Neural cell (in vitro differentiated cells): ENCODE results near the gene TMEM171. TPM values are rescaled to one million over a fixed set of nuclear protein-coding genes. Genes with fewer than 3 reads are reported as not detected.

Source experiments
- H2AFZ ChIP-seq: fragments of 200-600, 300-800 bp; sonication (generic), shearing (Covaris generic); 2 replicates; pipeline ENCODE4 v1.6.0; 2014; ENCODE audit warnings: low read depth, mild to moderate bottlenecking, antibody characterized with exemption, low read length, moderate library complexity
- H3F3A ChIP-seq: fragments of 200-600 bp; shearing (Covaris generic); 2 replicates; pipeline ENCODE4 v1.6.1; 2016; ENCODE audit warnings: mild to moderate bottlenecking, moderate library complexity, mixed read lengths, antibody characterized with exemption, low read length; ENCODE audit not compliant: insufficient read depth, poor library complexity, severe bottlenecking
- H3K27ac ChIP-seq: fragments of 200-600, 300-800 bp; sonication (generic), shearing (Covaris generic); 2 replicates; pipeline ENCODE4 v1.5.1; 2014; ENCODE audit warnings: mild to moderate bottlenecking, low read length, moderate library complexity
- H3K27me3 ChIP-seq: fragments of 300-800, 200-600 bp; sonication (generic), shearing (Covaris generic); 2 replicates; pipeline ENCODE4 v1.6.0; 2014; ENCODE audit warnings: mild to moderate bottlenecking, low read depth, low read length, moderate library complexity; ENCODE audit not compliant: insufficient read depth
- H3K36me3 ChIP-seq: fragments of 300-800, 200-600 bp; sonication (generic), shearing (Covaris generic); 2 replicates; pipeline ENCODE4 v1.5.1; 2014; ENCODE audit warnings: mild to moderate bottlenecking, antibody characterized with exemption, low read length, moderate library complexity; ENCODE audit not compliant: insufficient read depth
- H3K4me2 ChIP-seq: fragments of 300-800, 200-600 bp; sonication (generic), shearing (Covaris generic); 2 replicates; pipeline ENCODE4 v1.6.0; 2014; ENCODE audit warnings: mild to moderate bottlenecking, low read length
- H3K4me3 ChIP-seq: fragments of 300-800, 200-600 bp; sonication (generic), shearing (Covaris generic); 2 replicates; pipeline ENCODE4 v1.5.1; 2014; ENCODE audit warnings: mild to moderate bottlenecking, low read length, moderate library complexity
- H3K79me2 ChIP-seq: fragments of 200-600 bp; shearing (Covaris generic); replicated peaks from 2 replicates; pipeline ENCODE4 v1.6.0; 2014; ENCODE audit warnings: mild to moderate bottlenecking, low read length, moderate library complexity; ENCODE audit not compliant: insufficient read depth
- H3K9ac ChIP-seq: fragments of 300-800, 200-600 bp; sonication (generic), shearing (Covaris generic); 2 replicates; pipeline ENCODE4 v1.6.1; 2016; ENCODE audit warnings: mild to moderate bottlenecking, low read length, mixed read lengths
- H3K9me2 ChIP-seq: fragments of 200-600 bp; shearing (Covaris generic); 2 replicates; pipeline ENCODE4 v1.6.1; 2016; ENCODE audit warnings: mild to moderate bottlenecking, low read length, mixed read lengths; ENCODE audit not compliant: insufficient read depth
- H3K9me3 ChIP-seq: fragments of 200-600, 300-800 bp; sonication (generic), shearing (Covaris generic); 2 replicates; pipeline ENCODE4 v1.6.1; 2016; ENCODE audit warnings: mild to moderate bottlenecking, mixed run types, low read length, moderate library complexity, mixed read lengths
- H4K20me1 ChIP-seq: fragments of 200-600 bp; shearing (Covaris generic); 2 replicates; pipeline ENCODE4 v1.6.1; 2016; ENCODE audit warnings: mild to moderate bottlenecking, mixed run types; ENCODE audit not compliant: insufficient read depth
- EP300 ChIP-seq: fragments of 450-650 bp; conservative IDR thresholded peaks from 2 replicates; pipeline ENCODE4 v1.6.1; 2014; ENCODE audit warnings: antibody characterized with exemption, mild to moderate bottlenecking, moderate library complexity; ENCODE audit not compliant: poor library complexity, severe bottlenecking
- EZH2 ChIP-seq: fragments of 200-600, 300-800 bp; shearing (Covaris generic), sonication (generic); IDR thresholded peaks from 2 replicates; pipeline ENCODE4 v1.6.1; 2014; ENCODE audit warnings: antibody characterized with exemption, low read length, borderline replicate concordance, mild to moderate bottlenecking; ENCODE audit not compliant: insufficient read depth, poor library complexity, severe bottlenecking
- MXI1 ChIP-seq: fragments of 450-650 bp; conservative IDR thresholded peaks from 2 replicates; pipeline ENCODE4 v1.6.1; 2014; ENCODE audit warnings: antibody characterized with exemption, mild to moderate bottlenecking; ENCODE audit not compliant: poor library complexity, severe bottlenecking
- POLR2AphosphoS5 ChIP-seq: IDR thresholded peaks from 2 replicates; pipeline ENCODE4 v1.6.1; 2012
- RAD21 ChIP-seq: fragments of 450-650 bp; conservative IDR thresholded peaks from 2 replicates; pipeline ENCODE4 v1.6.1; 2014; ENCODE audit warnings: antibody characterized with exemption, mild to moderate bottlenecking, moderate library complexity
- SMC3 ChIP-seq: fragments of 450-650 bp; conservative IDR thresholded peaks from 2 replicates; pipeline ENCODE4 v1.6.1; 2014; ENCODE audit warnings: antibody characterized with exemption, mild to moderate bottlenecking, moderate library complexity; ENCODE audit not compliant: poor library complexity
- TAF1 ChIP-seq: IDR thresholded peaks from 2 replicates; pipeline ENCODE4 v1.6.1; 2012; ENCODE audit warnings: low read depth
- polyA plus RNA-seq: library from polyadenylated mRNA; depleted of rRNA; stranded (reverse); fragments of >200 nt; gene quantifications from 2 replicates; pipeline ENCODE4 v1.2.3, GENCODE V29; 2014
- TF ChIP-seq, protein P1 (sequence below): IDR thresholded peaks from 2 replicates; pipeline ENCODE4 v1.6.1; 2012; ENCODE audit warnings: borderline replicate concordance
- TF ChIP-seq, protein P2 (sequence below): fragments of 450-650 bp; IDR thresholded peaks from 2 replicates; pipeline ENCODE4 v1.5.1; 2014; ENCODE audit warnings: antibody characterized with exemption, mild to moderate bottlenecking, moderate library complexity; ENCODE audit not compliant: poor library complexity, severe bottlenecking

TMEM171 gene
- polyA plus RNA-seq, 1 donor from 2014 or later: not detected

DNA sequence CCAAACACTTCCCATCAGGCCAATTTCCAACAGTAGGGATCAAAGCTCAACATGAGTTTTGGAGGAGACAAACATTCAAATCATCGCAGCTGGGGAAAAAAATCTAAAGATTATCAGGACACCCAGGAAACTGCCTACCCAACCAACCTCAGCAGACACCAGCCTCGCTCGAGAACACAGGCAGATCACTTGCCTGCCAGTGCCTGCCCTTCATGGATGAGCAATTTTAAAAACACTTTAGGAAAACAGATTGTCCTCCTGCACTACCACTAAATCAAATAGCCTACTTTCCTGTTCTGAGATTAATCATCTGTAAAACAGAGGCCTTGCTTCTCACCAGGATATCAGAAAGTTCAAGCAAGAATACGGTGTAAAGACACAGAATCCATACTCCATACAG is 37.9 kb downstream of the TMEM171 start:
- Histone ChIP-seq H3K9me3 (no peaks in the 10 kb centered on the region), H4K20me1 (no peaks in the 10 kb centered on the region), H3K27ac (no peak overlapping the region), H3K4me2 (no peak overlapping the region), H3K27me3 (no peaks in the 10 kb centered on the region), H3K9me2 (no peaks in the 10 kb centered on the region), H2AFZ (no peak overlapping the region), H3K36me3 (no peaks in the 10 kb centered on the region), H3F3A (no peaks in the 10 kb centered on the region), H3K9ac (no peak overlapping the region), H3K4me3 (no peak overlapping the region), H3K79me2 (no peaks in the 10 kb centered on the region)
- TF ChIP-seq POLR2AphosphoS5 (no peak), SMC3 (no peak), EP300 (no peak), RAD21 (no peak), MXI1 (no peak), EZH2 (no peak), TAF1 (no peak)
- TF ChIP-seq, protein P1, sequence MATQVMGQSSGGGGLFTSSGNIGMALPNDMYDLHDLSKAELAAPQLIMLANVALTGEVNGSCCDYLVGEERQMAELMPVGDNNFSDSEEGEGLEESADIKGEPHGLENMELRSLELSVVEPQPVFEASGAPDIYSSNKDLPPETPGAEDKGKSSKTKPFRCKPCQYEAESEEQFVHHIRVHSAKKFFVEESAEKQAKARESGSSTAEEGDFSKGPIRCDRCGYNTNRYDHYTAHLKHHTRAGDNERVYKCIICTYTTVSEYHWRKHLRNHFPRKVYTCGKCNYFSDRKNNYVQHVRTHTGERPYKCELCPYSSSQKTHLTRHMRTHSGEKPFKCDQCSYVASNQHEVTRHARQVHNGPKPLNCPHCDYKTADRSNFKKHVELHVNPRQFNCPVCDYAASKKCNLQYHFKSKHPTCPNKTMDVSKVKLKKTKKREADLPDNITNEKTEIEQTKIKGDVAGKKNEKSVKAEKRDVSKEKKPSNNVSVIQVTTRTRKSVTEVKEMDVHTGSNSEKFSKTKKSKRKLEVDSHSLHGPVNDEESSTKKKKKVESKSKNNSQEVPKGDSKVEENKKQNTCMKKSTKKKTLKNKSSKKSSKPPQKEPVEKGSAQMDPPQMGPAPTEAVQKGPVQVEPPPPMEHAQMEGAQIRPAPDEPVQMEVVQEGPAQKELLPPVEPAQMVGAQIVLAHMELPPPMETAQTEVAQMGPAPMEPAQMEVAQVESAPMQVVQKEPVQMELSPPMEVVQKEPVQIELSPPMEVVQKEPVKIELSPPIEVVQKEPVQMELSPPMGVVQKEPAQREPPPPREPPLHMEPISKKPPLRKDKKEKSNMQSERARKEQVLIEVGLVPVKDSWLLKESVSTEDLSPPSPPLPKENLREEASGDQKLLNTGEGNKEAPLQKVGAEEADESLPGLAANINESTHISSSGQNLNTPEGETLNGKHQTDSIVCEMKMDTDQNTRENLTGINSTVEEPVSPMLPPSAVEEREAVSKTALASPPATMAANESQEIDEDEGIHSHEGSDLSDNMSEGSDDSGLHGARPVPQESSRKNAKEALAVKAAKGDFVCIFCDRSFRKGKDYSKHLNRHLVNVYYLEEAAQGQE: no peak
- TF ChIP-seq, protein P2, sequence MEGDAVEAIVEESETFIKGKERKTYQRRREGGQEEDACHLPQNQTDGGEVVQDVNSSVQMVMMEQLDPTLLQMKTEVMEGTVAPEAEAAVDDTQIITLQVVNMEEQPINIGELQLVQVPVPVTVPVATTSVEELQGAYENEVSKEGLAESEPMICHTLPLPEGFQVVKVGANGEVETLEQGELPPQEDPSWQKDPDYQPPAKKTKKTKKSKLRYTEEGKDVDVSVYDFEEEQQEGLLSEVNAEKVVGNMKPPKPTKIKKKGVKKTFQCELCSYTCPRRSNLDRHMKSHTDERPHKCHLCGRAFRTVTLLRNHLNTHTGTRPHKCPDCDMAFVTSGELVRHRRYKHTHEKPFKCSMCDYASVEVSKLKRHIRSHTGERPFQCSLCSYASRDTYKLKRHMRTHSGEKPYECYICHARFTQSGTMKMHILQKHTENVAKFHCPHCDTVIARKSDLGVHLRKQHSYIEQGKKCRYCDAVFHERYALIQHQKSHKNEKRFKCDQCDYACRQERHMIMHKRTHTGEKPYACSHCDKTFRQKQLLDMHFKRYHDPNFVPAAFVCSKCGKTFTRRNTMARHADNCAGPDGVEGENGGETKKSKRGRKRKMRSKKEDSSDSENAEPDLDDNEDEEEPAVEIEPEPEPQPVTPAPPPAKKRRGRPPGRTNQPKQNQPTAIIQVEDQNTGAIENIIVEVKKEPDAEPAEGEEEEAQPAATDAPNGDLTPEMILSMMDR: no peak

DNA sequence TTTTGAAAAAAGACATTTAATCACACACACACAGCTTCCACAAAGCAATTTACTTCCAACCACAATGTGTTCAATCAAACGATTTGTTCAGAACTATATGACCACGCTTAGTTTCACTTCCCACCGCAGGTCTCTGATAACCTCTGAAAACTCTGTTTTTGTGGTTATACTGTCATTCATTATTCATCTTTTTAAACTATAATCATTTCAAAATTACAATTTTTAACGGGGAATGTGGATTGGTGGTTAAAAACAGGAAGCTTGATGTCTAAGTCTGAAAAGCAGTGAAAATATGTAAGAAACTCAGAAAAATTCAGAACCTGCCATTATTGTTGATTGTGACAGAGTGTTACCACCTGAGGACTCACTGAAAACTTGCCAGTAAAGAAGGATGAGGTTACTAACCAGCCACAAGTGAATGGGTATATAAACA is 39.9 kb downstream of the TMEM171 start:
- TF ChIP-seq EZH2 (no peak), TAF1 (no peak), SMC3 (no peak), EP300 (no peak)
- TF ChIP-seq, protein P2: no peak
- Histone ChIP-seq H3K27me3 (no peaks in the 10 kb centered on the region), H3K9ac (no peak overlapping the region), H3K79me2 (no peaks in the 10 kb centered on the region), H3K4me2 (no peak overlapping the region), H3K27ac (no peak overlapping the region), H3F3A (no peaks in the 10 kb centered on the region), H3K4me3 (no peak overlapping the region), H4K20me1 (no peaks in the 10 kb centered on the region), H3K36me3 (no peaks in the 10 kb centered on the region), H3K9me3 (no peaks in the 10 kb centered on the region), H2AFZ (no peak overlapping the region), H3K9me2 (no peaks in the 10 kb centered on the region)
